GM12873 (cell line): ENCODE data around the gene C2CD4B.

ENCODE experiments used
- CTCF ChIP-seq: IDR thresholded peaks from 2 replicates; pipeline ENCODE4 v1.5.1; 2012; ENCODE audit warnings: low read depth, mild to moderate bottlenecking, moderate library complexity, low read length, control low read depth; ENCODE audit not compliant: insufficient read depth; ENCODE audit errors: missing control alignments

Gene C2CD4B

GRCh38 chr15:62150445-62150844 is 14.6 kb downstream of the C2CD4B start:
- no peak for TF ChIP-seq CTCF

- TF ChIP-seq CTCF: no peak
These were observed 15.4 kb downstream of the C2CD4B start for GRCh38 chr15:62149729-62150128.

- no peak for TF ChIP-seq CTCF
These were observed 17.5 kb downstream of the C2CD4B start for GRCh38 chr15:62147551-62147950.

- TF ChIP-seq CTCF: no peak
These were observed 17.9 kb downstream of the C2CD4B start for GRCh38 chr15:62147149-62147548.

GRCh38 chr15:62145015-62145735 is 19.9 kb downstream of the C2CD4B start:
- TF ChIP-seq CTCF: no peak

- TF ChIP-seq CTCF: no peak
These were observed 22.3 kb downstream of the C2CD4B start for GRCh38 chr15:62142736-62143135.

GRCh38 chr15:62141643-62142588 is 23.2 kb downstream of the C2CD4B start:
- no peak for TF ChIP-seq CTCF
